ENCODE measurements around the gene CHST15. TPM values are rescaled to one million over a fixed set of nuclear protein-coding genes. Genes with fewer than 3 reads are reported as not detected.

CHST15 gene
- total RNA-seq, 2 donors from 2014 or later: 7.5 to 14.9 TPM

- Histone ChIP-seq H3K36me3 (ENCODE audit: control insufficient read depth, insufficient read depth, low read length) (no peaks in the 10 kb centered on the region), H3K9ac (ENCODE audit: extremely low read depth, low read length, poor library complexity, severe bottlenecking) (no peak overlapping the region), H3K27me3 (ENCODE audit: control insufficient read depth, insufficient read depth, low read length, poor library complexity, severe bottlenecking) (no peaks in the 10 kb centered on the region), H3K27ac (ENCODE audit: low read depth, low read length) (no peak overlapping the region), H3K9me3 (ENCODE audit: control insufficient read depth, low read length) (no peaks in the 10 kb centered on the region), H3K4me3 (ENCODE audit: low read length) (no peak overlapping the region), H3K4me1 (ENCODE audit: control insufficient read depth, insufficient read depth, low read length) (no peaks in the 10 kb centered on the region)
- Mint-ChIP-seq H3K27me3 (ENCODE audit: insufficient read depth) (no peaks in the 10 kb centered on the region), H3K36me3 (ENCODE audit: low read depth) (no peaks in the 10 kb centered on the region), H3K4me3 (no peak overlapping the region), H3K27ac (no peak overlapping the region), H3K4me1 (no peaks in the 10 kb centered on the region), H3K9me3 (no peaks in the 10 kb centered on the region)
- 88 to 94% methylated on average over 4 of the region's 4 CpGs for WGBS, 2 experiments (ENCODE audit: insufficient coverage in 1 of 2, insufficient read length in 1 of 2)
- no peak for DNase-seq
- TF ChIP-seq CTCF (conservative IDR thresholded peaks at IDR 0.05): no peak
These were observed 21.3 kb upstream of the CHST15 start for GRCh38 chr10:124114696-124115095.

DNA sequence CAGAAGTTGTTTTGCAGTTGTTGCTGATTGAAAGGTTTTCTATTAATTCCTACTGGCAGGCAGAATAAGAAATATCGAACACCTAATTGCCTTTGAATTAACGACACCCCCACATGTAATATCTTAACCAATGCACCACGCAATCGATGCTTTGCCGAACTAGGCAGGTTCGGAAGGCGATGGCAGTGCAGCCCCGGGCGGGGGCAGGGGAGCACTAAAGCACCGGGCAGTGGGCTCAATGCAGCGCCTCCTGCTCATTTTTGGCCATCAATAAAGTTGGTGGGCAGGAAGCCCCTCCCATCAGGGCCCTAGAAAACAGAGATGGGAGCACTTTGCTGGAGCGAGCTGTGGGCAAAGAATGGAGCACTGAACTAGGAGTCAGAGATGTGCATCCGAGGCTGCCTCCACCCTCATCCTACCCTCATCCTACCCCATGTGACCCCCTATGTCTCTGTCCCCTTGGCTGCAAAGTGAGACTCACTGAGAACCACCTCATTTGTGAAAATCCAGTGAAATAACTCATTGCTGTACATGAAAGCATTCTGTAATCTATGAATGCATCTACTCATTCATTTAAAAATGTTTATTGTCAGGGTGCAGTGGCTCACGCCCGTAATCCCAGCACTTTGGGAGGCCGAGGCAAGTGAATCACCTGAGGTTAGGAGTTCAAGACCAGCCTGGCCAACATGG lies 19.6 kb upstream of the CHST15 start:
- no peaks in the 10 kb centered on the region for H3K9me3 Mint-ChIP-seq
- Histone ChIP-seq H3K36me3 (ENCODE audit: control insufficient read depth, insufficient read depth, low read length) (no peaks in the 10 kb centered on the region), H3K9ac (ENCODE audit: extremely low read depth, low read length, poor library complexity, severe bottlenecking) (no peak overlapping the region), H3K4me1 (ENCODE audit: control insufficient read depth, insufficient read depth, low read length) (no peaks in the 10 kb centered on the region), H3K9me3 (ENCODE audit: control insufficient read depth, low read length) (no peaks in the 10 kb centered on the region), H3K27ac (ENCODE audit: low read depth, low read length) (no peak overlapping the region), H3K4me3 (ENCODE audit: low read length) (no peak overlapping the region), H3K27me3 (ENCODE audit: control insufficient read depth, insufficient read depth, low read length, poor library complexity, severe bottlenecking) (no peaks in the 10 kb centered on the region)
- no peaks in the 10 kb centered on the region for H3K27me3 Mint-ChIP-seq (ENCODE audit: insufficient read depth)
- no peak for TF ChIP-seq CTCF (conservative IDR thresholded peaks at IDR 0.05)
- no peaks in the 10 kb centered on the region for H3K4me1 Mint-ChIP-seq
- 87 to 97% methylated on average over 10 to 16 of the region's 16 CpGs for WGBS, 2 experiments (ENCODE audit: insufficient coverage in 1 of 2, insufficient read length in 1 of 2)
- no peak overlapping the region for H3K4me3 Mint-ChIP-seq
- no peaks in the 10 kb centered on the region for H3K36me3 Mint-ChIP-seq (ENCODE audit: low read depth)
- no peak overlapping the region for H3K27ac Mint-ChIP-seq
- DNase-seq: no peak

- no peaks in the 10 kb centered on the region for H3K9me3 Mint-ChIP-seq
- Histone ChIP-seq H3K4me3 (ENCODE audit: low read length) (no peak overlapping the region), H3K4me1 (ENCODE audit: control insufficient read depth, insufficient read depth, low read length) (no peaks in the 10 kb centered on the region), H3K9ac (ENCODE audit: extremely low read depth, low read length, poor library complexity, severe bottlenecking) (no peak overlapping the region), H3K9me3 (ENCODE audit: control insufficient read depth, low read length) (no peaks in the 10 kb centered on the region), H3K36me3 (ENCODE audit: control insufficient read depth, insufficient read depth, low read length) (no peaks in the 10 kb centered on the region), H3K27ac (ENCODE audit: low read depth, low read length) (no peak overlapping the region), H3K27me3 (ENCODE audit: control insufficient read depth, insufficient read depth, low read length, poor library complexity, severe bottlenecking) (no peaks in the 10 kb centered on the region)
- no peak overlapping the region for H3K4me3 Mint-ChIP-seq
- no peak overlapping the region for H3K27ac Mint-ChIP-seq
- 92 to 95% methylated on average over 5 of the region's 5 CpGs for WGBS, 2 experiments (ENCODE audit: insufficient coverage in 1 of 2, insufficient read length in 1 of 2)
- no peaks in the 10 kb centered on the region for H3K36me3 Mint-ChIP-seq (ENCODE audit: low read depth)
- H3K4me1 Mint-ChIP-seq: no peaks in the 10 kb centered on the region
- H3K27me3 Mint-ChIP-seq (ENCODE audit: insufficient read depth): no peaks in the 10 kb centered on the region
- no peak for DNase-seq
- TF ChIP-seq CTCF (conservative IDR thresholded peaks at IDR 0.05): no peak
These were observed 17.5 kb upstream of the CHST15 start for GRCh38 chr10:124110882-124111281.
